MCF 10A (cell line): ENCODE measurements around the gene ADARB1. TPM values are rescaled to one million over a fixed set of nuclear protein-coding genes. Genes with fewer than 3 reads are reported as not detected.

Experiments
- BruUV-seq: library from RNA; stranded (reverse); fragments of 400-500 nt; replicated peaks from 2 replicates; lab custom pipeline; 2021; lab: Mats Ljungman, UMichigan
- CTCF ChIA-PET: fragments of 300-600 bp; sonication (Branson Sonifier 250); formaldehyde crosslinking; extraction: SDS; loops from one replicate; lab custom pipeline; 2021; ENCODE audit warnings: antibody characterized with exemption, inconsistent platforms; lab: Yijun Ruan, JAX
- POLR2A ChIA-PET: fragments of 300-600, 350-650 bp; sonication (Branson Sonifier 250); formaldehyde crosslinking; extraction: SDS; loops from one replicate; lab custom pipeline; 2020; ENCODE audit warnings: antibody characterized with exemption, inconsistent platforms; lab: Yijun Ruan, JAX
- DNase-seq: peaks from one replicate; pipeline ENCODE4 v3.0.0-alpha.2; 2018; ENCODE audit not compliant: unreplicated experiment
- H3K27ac Mint-ChIP-seq: one replicate; pipeline ENCODE4 v1.8.0; 2022; ENCODE audit warnings: mild to moderate bottlenecking, low read depth, mixed read lengths; ENCODE audit not compliant: unreplicated experiment
- H3K27me3 Mint-ChIP-seq: one replicate; pipeline ENCODE4 v1.8.0; 2022; ENCODE audit warnings: mixed read lengths; ENCODE audit not compliant: insufficient read depth, unreplicated experiment
- H3K36me3 Mint-ChIP-seq: one replicate; pipeline ENCODE4 v1.8.0; 2022; ENCODE audit warnings: mild to moderate bottlenecking, moderate library complexity, mixed read lengths; ENCODE audit not compliant: insufficient read depth, unreplicated experiment
- H3K4me1 Mint-ChIP-seq: one replicate; pipeline ENCODE4 v1.8.0; 2022; ENCODE audit warnings: mixed read lengths; ENCODE audit not compliant: insufficient read depth, unreplicated experiment
- H3K4me3 Mint-ChIP-seq: one replicate; pipeline ENCODE4 v1.8.0; 2022; ENCODE audit warnings: mild to moderate bottlenecking, moderate library complexity, mixed read lengths; ENCODE audit not compliant: unreplicated experiment
- H3K9me3 Mint-ChIP-seq: one replicate; pipeline ENCODE4 v1.8.0; 2022; ENCODE audit warnings: mixed read lengths; ENCODE audit not compliant: unreplicated experiment
- CTCF ChIP-seq: fragments of 200-600 bp; IDR thresholded peaks from one replicate; pipeline ENCODE4 v1.8.0; 2022; ENCODE audit warnings: antibody characterized with exemption, mild to moderate bottlenecking; ENCODE audit not compliant: unreplicated experiment
- intact Hi-C: fragments of 100-400 bp; cut with micrococcal nuclease; formaldehyde crosslinking; loops from 2 replicates; pipeline ENCODE4 v1.14.1; 2022
- total RNA-seq: library from RNA; stranded (reverse); gene quantifications from 2 replicates; pipeline ENCODE4 v1.2.3, GENCODE V29; 2022

Gene ADARB1
- total RNA-seq, 1 experiment from 2014 or later, result 19.4 TPM

- POLR2A ChIA-PET, result interaction anchor here (0.7 kb wide), 1 partner anchor 10 kb away, joined by 3 read pairs; no protein-coding TSS in a partner anchor
- CTCF ChIA-PET, result no interaction called here
Observed at GRCh38 chr21:45249626-45250025, 175.2 kb downstream of the ADARB1 start.

GRCh38 chr21:45250272-45250671 lies 175.9 kb downstream of the ADARB1 start:
- peaks cover 54% of the 10 kb centered on the region for H3K27me3 Mint-ChIP-seq

More at GRCh38 chr21:45249626-45250025, 175.2 kb downstream of the ADARB1 start:
- peaks cover 1% of the 10 kb centered on the region for H3K9me3 Mint-ChIP-seq
- H3K4me1 Mint-ChIP-seq, result peaks cover 2% of the 10 kb centered on the region
- intact Hi-C loops, result no loop called here
- H3K36me3 Mint-ChIP-seq, result no peaks in the 10 kb centered on the region
- H3K4me3 Mint-ChIP-seq, result no peak overlapping the region
- H3K27ac Mint-ChIP-seq, result no peak overlapping the region
- BruUV-seq, result no TSS peak
- no peak for TF ChIP-seq CTCF
- no peak for DNase-seq
- H3K27me3 Mint-ChIP-seq, result peaks cover 48% of the 10 kb centered on the region

GRCh38 chr21:45250914-45251634 lies 176.7 kb downstream of the ADARB1 start:
- no peak overlapping the region for H3K27ac Mint-ChIP-seq
- H3K27me3 Mint-ChIP-seq, result peaks cover 55% of the 10 kb centered on the region
- ChIA-PET CTCF (no interaction called here), POLR2A (interaction anchor here (0.6 kb wide), 1 partner anchor 113 kb away, joined by 3 read pairs; no protein-coding TSS in a partner anchor)
- no peak overlapping the region for H3K4me3 Mint-ChIP-seq
- no peak for TF ChIP-seq CTCF
- no TSS peak for BruUV-seq
- no peak for DNase-seq
- no peaks in the 10 kb centered on the region for H3K36me3 Mint-ChIP-seq
- intact Hi-C loops, result no loop called here
- peaks cover 7% of the 10 kb centered on the region for H3K4me1 Mint-ChIP-seq
- no peaks in the 10 kb centered on the region for H3K9me3 Mint-ChIP-seq

More at GRCh38 chr21:45250272-45250671, 175.9 kb downstream of the ADARB1 start:
- intact Hi-C loops, result no loop called here
- Mint-ChIP-seq H3K9me3 (no peaks in the 10 kb centered on the region), H3K36me3 (no peaks in the 10 kb centered on the region), H3K27ac (no peak overlapping the region), H3K4me1 (peaks cover 7% of the 10 kb centered on the region), H3K4me3 (no peak overlapping the region)
- TF ChIP-seq CTCF, result no peak
- DNase-seq, result no peak
- ChIA-PET CTCF (no interaction called here), POLR2A (no interaction called here)
- BruUV-seq, result no TSS peak

GRCh38 chr21:45251635-45252447 lies 177.5 kb downstream of the ADARB1 start:
- Mint-ChIP-seq H3K27me3 (peaks cover 55% of the 10 kb centered on the region), H3K27ac (no peak overlapping the region), H3K4me3 (no peak overlapping the region), H3K36me3 (no peaks in the 10 kb centered on the region), H3K9me3 (no peaks in the 10 kb centered on the region), H3K4me1 (peaks cover 7% of the 10 kb centered on the region)
- intact Hi-C loops, result no loop called here
- ChIA-PET POLR2A (no interaction called here), CTCF (no interaction called here)
- no peak for DNase-seq
- TF ChIP-seq CTCF, result no peak
- BruUV-seq, result no TSS peak
